Heart left ventricle (tissue), 16 donors: Measurements from ENCODE around the gene ZNF74. TPM values are rescaled to one million over a fixed set of nuclear protein-coding genes. Genes with fewer than 3 reads are reported as not detected.
A peak's percentile ranks its signal among the peaks of the same experiment; 100 is the strongest.

Experiments used
- ATAC-seq, 4 donors: fragments of 200-7000 bp; cut with Tn5 transposase; one replicate each; pipeline ENCODE4 v1.9.1; 2020 to 2022; ENCODE audit warnings: moderate library complexity in 4 of 4, mild to moderate bottlenecking in 3 of 4, moderate number of reproducible peaks in 1 of 4
- DNase-seq, 5 donors: peaks; one replicate each; pipeline ENCODE4 v3.0.0-alpha.2; 2020
- H3K27ac ChIP-seq, 12 donors: fragments of 200-600 bp; sonication (generic) in 4 of 12; one replicate each; pipeline versions ENCODE4 v1.5.0 to v1.8.0; 2016 to 2022; ENCODE audit warnings: mild to moderate bottlenecking in 2 of 12
- H3K27me3 ChIP-seq, 9 donors: fragments of 200-600 bp; sonication (generic) in 2 of 9; one replicate each; pipeline versions ENCODE4 v1.5.1 to v1.8.0; 2016 to 2022; ENCODE audit warnings: mild to moderate bottlenecking in 3 of 9
- H3K36me3 ChIP-seq, 9 donors: fragments of 200-600 bp; sonication (generic) in 2 of 9; one replicate each; pipeline versions ENCODE4 v1.5.0 to v1.8.0; 2018 to 2022; ENCODE audit warnings: mild to moderate bottlenecking in 2 of 9
- H3K4me1 ChIP-seq, 12 donors: fragments of 200-600 bp; sonication (generic) in 4 of 12; one replicate each; pipeline versions ENCODE4 v1.5.0 to v1.8.0; 2016 to 2022; ENCODE audit warnings: mild to moderate bottlenecking in 3 of 12
- H3K4me3 ChIP-seq, 12 donors: fragments of 200-600 bp; sonication (generic) in 4 of 12; one replicate each; pipeline versions ENCODE4 v1.5.0 to v1.8.0; 2017 to 2022; ENCODE audit warnings: mild to moderate bottlenecking in 9 of 12, moderate library complexity in 4 of 12
- H3K9me3 ChIP-seq, 12 donors: fragments of 200-600 bp; sonication (generic) in 4 of 12; one replicate each; pipeline versions ENCODE4 v1.5.0 to v1.8.0; 2016 to 2022; ENCODE audit warnings: mild to moderate bottlenecking in 1 of 12
- CTCF ChIP-seq, 12 donors: fragments of 200-600 bp; sonication (generic) in 4 of 12; IDR thresholded peaks; one replicate each; pipeline versions ENCODE4 v1.5.0 to v1.8.0; 2018 to 2022; ENCODE audit warnings: antibody characterized with exemption in 12 of 12, mild to moderate bottlenecking in 5 of 12
- POLR2A ChIP-seq, 2 donors: fragments of 450-650 bp; IDR thresholded peaks; one replicate each; pipeline ENCODE4 v1.6.1; 2017; ENCODE audit warnings: antibody characterized with exemption in 2 of 2, mild to moderate bottlenecking in 2 of 2, moderate library complexity in 2 of 2
- WGBS, 4 donors: extraction: QIAGEN DNeasy Blood & Tissue Kit in 2 of 4; methylation state at CpG; one replicate each; pipeline versions ENCODE4 v1.1.5 to v1.1.7; 2013 to 2018; 5-methylcytosine and 5-hydroxymethylcytosine counted together
- intact Hi-C, 10 donors: fragments of 100-400 bp; cut with DNase I; formaldehyde crosslinking; loops; one replicate each; pipeline versions ENCODE4 v1.11.1 to v1.14.2; 2022
- polyA plus RNA-seq, 2 donors: library from polyadenylated mRNA; stranded (reverse); fragments of 200-250 nt; gene quantifications; one replicate each; pipeline ENCODE4 v1.2.3, GENCODE V29; 2013
- total RNA-seq, 9 donors: library from RNA; depleted of rRNA in 2 of 9; stranded (reverse); fragments of >200 nt in 2 of 9; fragmentation: NEBNext Ultra II Directional in 3 of 9; extraction: Animal tissue kit (Norgen Biotek cat#: 25700) in 3 of 9; gene quantifications; one replicate each; pipeline versions ENCODE4 v1.1.0 to v1.2.4, GENCODE V29; 2016 to 2023
- donor health status: ischemic (EF 13 %, LVEDD 7.1; RV severe dilation, severe dysfunction).
- donor health status: healthy with polysubstance abuse.
- donor health status: DM: no; HTN: yes; CAD: no.
- donor health status: DM: no; HTN: no; CAD: no.
- donor health status: ischemic (EF 25% LVEDD 6.9; RV normal size, moderate dysfunction).
- donor health status: ischemic (EF 25% LVEDD 5.7; RV mildly dilated, moderate dysfunction).
- donor health status: healthy.
- donor health status: DM: yes; HTN: yes; CAD: no.
- donor health status: ischemic (EF 35%, LVEDD 5.7; RV mildly dilated, moderate dysfunction).
- donor health status: nonischemic (EF 11% LVEDD 7.7; RV severe dilation, severe dysfunction).
- donor health status: DM: yes; HTN: yes; CAD: no.
- donor health status: PGD.
- donor health status: ischemic (EF 29% LVEDD 5.4; RV normal size, mild dysfunction).
- donor health status: nonischemic (EF 23%, LVEDD 6.1; RV moderate dilation, normal function).

The ZNF74 gene
- total and polyA plus RNA-seq, 11 donors: 2.1 to 6.5 (median 4.4) TPM

GRCh38 chr22:20438678-20439492, 44.9 kb downstream of the ZNF74 start:
- Histone ChIP-seq H3K27ac (peak overlapping the region in 9 of 12 donors; percentile 58 to 93 (median 87)), H3K27me3 (peaks cover 0 to 29% (median 0%) of the 10 kb centered on the region in 9 donors), H3K4me1 (peaks cover 0 to 42% (median 24%) of the 10 kb centered on the region in 12 donors), H3K9me3 (no peaks in the 10 kb centered on the region), H3K36me3 (peaks cover 0 to 18% (median 10%) of the 10 kb centered on the region in 9 donors), H3K4me3 (peak overlapping the region in 10 of 12 donors; percentile 56 to 85 (median 72))
- 66 to 80% (median 72%) methylated on average over 13 of the region's 13 CpGs for WGBS, 4 donors
- DNase-seq (peak in 2 of 5 donors; percentile 47 to 55), ATAC-seq (peak in 2 of 4 donors; percentile 40 to 45)
- intact Hi-C loops: no loop called here
- TF ChIP-seq POLR2A (IDR thresholded peaks at IDR 0.05) (no peak), CTCF (IDR thresholded peaks at IDR 0.05) (peak in 8 of 12 donors; percentile 7 to 44 (median 23))

GRCh38 chr22:20439556-20439927, 45.6 kb downstream of the ZNF74 start:
- H3K4me1 ChIP-seq: peaks cover 0 to 42% (median 23%) of the 10 kb centered on the region in 12 donors
- TF ChIP-seq CTCF (IDR thresholded peaks at IDR 0.05): no peak
- no peak for TF ChIP-seq POLR2A (IDR thresholded peaks at IDR 0.05)
- no peak for ATAC-seq
- no peaks in the 10 kb centered on the region for H3K9me3 ChIP-seq
- H3K27ac ChIP-seq: no peak overlapping the region
- H3K4me3 ChIP-seq: no peak overlapping the region
- H3K27me3 ChIP-seq: peaks cover 0 to 29% (median 0%) of the 10 kb centered on the region in 9 donors
- intact Hi-C loops: no loop called here
- 86 to 95% (median 92%) methylated on average over 2 to 4 of the region's 4 CpGs for WGBS, 4 donors
- DNase-seq: peak in 2 of 5 donors; percentile 6 to 28
- peaks cover 0 to 25% (median 11%) of the 10 kb centered on the region in 9 donors for H3K36me3 ChIP-seq

- H3K36me3 ChIP-seq: peaks cover 0 to 30% (median 16%) of the 10 kb centered on the region in 9 donors
- H3K27ac ChIP-seq: no peak overlapping the region
- H3K27me3 ChIP-seq: peaks cover 0 to 29% (median 0%) of the 10 kb centered on the region in 9 donors
- H3K4me3 ChIP-seq: no peak overlapping the region
- DNase-seq: peak in 2 of 5 donors; percentile 13 to 23
- H3K9me3 ChIP-seq: no peaks in the 10 kb centered on the region
- TF ChIP-seq CTCF (IDR thresholded peaks at IDR 0.05) (no peak), POLR2A (IDR thresholded peaks at IDR 0.05) (no peak)
- H3K4me1 ChIP-seq: peaks cover 0 to 41% (median 22%) of the 10 kb centered on the region in 12 donors
- intact Hi-C loops: no loop called here
- no peak for ATAC-seq
- WGBS, 4 donors: 93 to 100% (median 96%) methylated on average over 3 to 5 of the region's 5 CpGs
These were observed 46.1 kb downstream of the ZNF74 start for GRCh38 chr22:20439928-20440575.
